Skin of body (tissue), 2 donors: ENCODE results near the gene ELAVL2. TPM values are rescaled to one million over a fixed set of nuclear protein-coding genes. Genes with fewer than 3 reads are reported as not detected.
A peak's percentile ranks its signal among the peaks of the same experiment; 100 is the strongest.

Source experiments
- DNase-seq: peaks from one replicate; lab custom pipeline; 2025; lab: John Stamatoyannopoulos, UW
- total RNA-seq: library from RNA; depleted of rRNA; stranded (reverse); fragments of >200 nt; gene quantifications from one replicate; pipeline ENCODE4 v1.2.3, GENCODE V29; 2014

The ELAVL2 gene
- 3.2 TPM for total RNA-seq

- peak; percentile 80 for DNase-seq
These were observed at the start of gene ELAVL2 for GRCh38 chr9:23826120-23826629. ELAVL2 (minus strand) TSS chr9:23826240; CDS start chr9:23762234, 64,006 bp downstream.

GRCh38 chr9:23858234-23858633 lies 32.2 kb upstream of the ELAVL2 start:
- no peak for DNase-seq

DNA sequence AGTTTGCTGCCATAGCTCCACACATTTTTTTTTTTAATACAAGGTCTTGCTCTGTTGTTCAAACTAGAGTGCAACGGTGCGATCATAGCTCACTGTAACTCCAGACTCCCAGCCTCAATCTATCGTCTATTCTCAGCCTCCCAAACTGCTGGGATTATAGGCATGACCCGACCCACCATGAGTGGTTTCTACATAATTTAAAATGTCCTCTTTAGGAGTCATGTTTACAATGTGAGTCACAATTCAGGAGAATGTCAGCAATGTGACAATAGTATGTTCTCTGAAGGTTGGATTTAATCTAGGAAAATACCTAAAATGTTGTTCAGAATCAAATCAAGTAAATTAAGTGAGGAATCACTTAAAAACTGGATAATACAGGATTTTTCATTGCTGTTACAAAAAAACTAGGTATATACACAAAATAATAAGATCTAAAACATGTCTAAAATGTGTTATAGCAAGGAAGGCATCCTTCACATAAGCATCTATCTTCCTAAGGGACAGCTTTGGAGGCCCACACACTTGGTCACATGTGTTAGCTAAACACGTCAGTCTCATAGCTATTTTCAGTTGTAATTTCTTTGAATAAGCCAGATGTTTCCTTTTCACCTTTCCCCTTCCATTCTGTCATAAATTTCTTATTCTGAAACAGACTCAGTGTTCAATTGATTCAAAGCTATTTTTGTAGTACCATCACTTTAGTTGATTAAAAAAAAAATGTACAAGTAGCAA lies 30.0 kb upstream of the ELAVL2 start:
- DNase-seq = no peak

- peak; percentile 6 for DNase-seq
These were observed 24.9 kb upstream of the ELAVL2 start for GRCh38 chr9:23850690-23851629.

- DNase-seq = no peak
These were observed 24.2 kb upstream of the ELAVL2 start for GRCh38 chr9:23850242-23850689.

DNA sequence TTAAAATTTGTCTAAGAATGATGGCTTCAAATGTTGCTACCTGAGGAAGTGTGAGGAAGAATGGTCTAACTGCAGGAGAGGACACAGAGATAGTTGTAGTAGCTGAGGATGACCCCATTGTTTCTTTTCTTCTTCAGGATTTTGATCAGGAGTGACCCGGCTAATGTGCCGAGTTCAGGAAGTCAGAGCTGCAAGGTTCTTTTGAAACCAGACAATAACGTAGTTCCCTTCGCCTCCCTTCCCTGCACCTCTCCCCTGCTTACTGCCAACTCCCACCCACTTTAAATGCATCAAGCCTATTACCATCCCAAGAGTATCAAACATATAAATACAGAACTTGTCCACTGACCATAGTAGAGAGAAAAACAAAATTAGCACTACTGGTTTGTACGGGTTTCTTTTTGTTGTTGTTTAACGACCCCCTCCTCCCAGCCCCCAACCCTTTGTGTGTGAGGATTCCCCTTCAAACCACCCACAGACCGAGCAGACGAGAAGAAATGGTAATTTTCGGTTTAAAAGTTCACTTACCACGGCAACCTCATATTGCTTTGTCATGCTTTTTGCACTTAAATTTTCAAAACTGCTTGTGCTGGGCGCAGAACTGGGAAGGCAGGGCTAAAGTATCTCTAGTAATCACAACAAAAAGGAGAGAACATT lies 23.5 kb upstream of the ELAVL2 start:
- no peak for DNase-seq

DNA sequence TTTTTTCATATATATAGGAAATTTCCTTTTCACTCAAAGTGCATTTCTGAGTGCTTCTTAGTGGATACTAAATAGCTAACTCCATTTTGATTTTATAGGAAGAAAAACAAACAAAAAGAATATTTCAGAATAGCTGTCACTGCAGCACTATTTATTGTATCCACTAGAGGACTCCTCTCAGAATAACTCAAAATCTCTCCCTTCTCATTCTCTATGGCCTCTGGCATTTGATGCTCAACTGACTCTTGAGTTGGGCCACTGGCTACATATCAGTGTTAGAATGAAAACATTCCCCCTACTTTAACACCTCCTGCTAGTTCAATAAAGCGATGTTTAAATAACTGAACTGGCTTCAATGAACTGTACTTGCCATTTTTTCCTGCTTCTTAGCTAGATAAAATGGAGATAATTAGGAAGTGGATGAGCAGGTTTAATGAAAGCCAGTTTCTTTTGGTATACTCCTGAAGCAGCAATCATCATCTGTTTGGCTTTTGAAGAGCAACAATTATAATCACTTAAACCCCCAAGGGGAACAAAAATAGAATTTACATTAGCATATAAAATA lies 16.6 kb upstream of the ELAVL2 start:
- DNase-seq = no peak

- DNase-seq = no peak
These were observed 15.3 kb upstream of the ELAVL2 start for GRCh38 chr9:23841304-23841703.

DNA sequence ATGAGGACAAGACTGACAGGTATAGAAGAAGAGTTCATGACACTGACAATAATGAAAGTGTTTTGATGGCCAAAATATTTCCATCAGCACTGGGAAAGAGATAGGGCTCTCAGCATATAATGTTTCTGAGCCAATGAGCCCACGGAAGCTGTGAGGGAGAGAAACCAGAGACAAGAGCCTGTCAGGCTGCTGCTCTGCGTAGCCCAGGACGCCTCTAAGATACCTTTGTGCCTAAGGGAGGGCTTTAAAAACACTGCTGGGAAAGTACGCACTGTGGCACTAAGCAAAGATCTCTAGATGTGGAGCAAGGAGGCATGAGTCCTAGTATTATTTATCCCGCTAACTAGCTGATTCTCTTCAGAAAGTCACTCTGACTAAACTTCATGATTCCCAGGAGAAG lies 11.0 kb upstream of the ELAVL2 start:
- no peak for DNase-seq

DNA sequence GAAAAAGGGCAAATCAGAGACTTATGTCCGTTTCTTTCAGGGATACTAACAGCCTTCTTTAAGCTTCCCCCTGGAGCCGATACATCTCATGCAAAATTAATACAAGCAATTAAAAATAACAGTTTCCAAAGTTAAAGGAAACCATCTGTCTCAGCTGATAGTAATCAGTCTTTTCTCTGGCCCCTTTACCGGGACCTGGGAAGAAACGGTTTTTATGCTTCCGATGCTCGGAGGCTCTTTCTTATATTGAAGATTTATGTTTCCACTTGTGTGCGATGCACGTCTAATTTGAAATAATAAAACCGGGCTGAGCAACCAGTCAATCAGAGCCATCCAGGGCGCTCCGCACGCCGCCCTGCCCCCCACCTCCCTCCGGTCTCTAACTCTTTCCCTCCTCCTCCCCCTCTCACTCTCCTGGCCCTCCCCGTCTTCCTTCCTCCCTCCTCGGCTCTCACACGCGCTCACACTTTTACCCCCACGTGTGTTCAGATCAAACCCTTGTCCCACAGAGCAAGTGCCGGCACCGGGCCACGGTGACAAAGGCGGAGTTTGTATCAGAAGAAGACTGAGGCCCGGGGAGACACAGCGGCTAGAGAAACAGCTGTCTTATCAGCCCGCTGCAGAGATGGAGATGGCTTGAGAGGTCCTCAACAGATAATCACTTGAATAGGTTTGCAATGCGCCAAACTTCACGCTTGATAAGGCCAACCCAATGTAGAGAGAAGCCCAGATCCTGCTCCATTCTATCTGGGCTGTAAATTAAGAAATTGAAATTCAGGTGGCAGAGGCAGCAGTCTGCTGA lies 5.1 kb upstream of the ELAVL2 start:
- no peak for DNase-seq

DNA sequence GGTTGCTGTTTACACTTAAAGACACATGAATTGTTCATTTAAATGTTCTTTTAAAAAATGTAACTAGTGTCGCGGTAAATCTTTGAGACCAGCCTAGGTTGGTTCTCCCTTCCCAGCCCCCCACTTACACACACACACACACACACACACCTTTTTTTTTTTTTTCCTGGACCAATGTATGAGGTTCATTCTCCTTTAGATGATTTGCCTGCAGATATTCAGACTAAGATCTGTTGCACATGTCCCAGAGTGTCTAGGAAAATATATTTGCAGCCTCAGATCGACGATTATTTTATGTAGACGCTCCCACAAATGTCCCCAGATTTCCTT lies 4.4 kb upstream of the ELAVL2 start:
- DNase-seq = no peak

DNA sequence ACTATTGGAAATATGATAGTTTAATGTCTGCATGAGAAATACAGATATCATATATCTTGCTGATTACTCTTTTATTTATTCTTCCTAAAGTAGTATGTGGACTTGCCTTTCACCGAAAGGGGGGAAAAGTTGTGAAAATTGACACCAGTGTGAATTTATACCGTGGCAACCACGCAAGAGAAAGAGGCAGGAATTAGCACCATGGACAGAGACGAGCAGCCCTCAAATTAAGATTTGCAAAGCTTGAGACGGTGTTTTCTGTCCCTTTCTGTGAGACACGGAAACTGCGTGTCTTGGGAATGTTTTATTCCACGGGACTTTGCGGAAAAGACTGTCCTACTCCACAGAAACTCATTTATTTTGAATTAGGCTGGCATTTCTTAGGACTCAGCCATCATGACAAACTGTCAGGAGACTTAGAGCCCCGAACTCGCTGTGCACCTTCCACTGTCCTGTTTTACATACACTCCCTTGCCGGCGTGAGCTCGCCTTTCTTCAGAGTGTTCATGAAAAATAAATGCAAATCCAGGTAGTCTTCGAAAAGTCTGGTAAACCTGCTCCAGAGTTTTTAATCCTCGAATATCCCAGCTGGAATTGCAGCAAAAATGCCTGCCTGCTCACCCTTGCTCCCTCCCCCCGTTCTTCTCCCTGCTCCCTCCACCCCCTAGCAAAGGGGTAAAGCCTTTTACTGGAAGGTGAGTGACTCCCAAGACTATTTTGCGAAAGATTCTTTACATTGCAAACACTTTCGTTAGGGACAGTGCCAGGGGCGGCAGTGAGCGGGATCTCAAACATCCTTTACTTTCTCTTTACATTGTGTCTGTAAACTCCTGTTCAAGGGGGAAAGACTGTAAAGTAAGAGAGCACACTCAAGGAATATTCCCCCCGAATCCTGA lies 3.8 kb upstream of the ELAVL2 start:
- DNase-seq = peak; percentile 13

GRCh38 chr9:23825700-23826099 lies 340 bp downstream of the ELAVL2 start:
- DNase-seq = peak; percentile 23

DNA sequence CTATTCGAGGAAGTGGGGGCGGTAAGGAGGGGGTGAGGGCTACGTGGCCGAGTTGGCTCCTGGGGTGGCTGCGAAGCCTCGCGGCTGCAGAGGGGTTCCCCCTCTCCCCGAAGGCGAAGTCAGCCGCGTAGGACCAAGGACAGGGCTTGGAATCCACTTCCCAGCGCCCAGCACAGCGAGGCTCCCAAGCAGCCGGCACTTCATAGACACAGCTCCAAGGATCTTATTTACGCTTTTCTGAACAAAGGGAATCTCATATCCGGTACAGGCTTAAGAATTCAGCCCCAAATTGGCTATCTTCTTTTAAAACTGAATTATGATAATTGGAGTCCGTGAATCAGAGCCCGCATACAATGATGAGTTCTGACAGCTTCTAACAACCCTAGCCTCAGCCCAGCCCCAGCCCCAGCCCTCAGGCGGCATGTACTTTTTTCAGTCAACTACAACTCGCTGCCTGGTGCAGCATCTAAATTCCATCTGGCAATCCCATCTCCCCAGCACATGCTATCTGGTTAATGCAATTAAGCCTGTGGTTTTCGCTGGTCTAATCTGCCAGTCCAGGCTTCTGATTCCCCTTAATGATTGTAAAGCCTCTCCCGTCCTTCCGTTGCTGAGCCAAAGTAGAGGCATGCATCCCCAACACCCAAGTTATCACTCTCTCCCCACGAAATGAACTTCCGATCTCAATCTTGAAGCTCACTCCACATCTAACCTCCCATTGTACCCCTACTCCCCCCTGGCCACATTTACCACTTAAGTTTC lies 1.0 kb downstream of the ELAVL2 start:
- DNase-seq = peak; percentile 27

DNA sequence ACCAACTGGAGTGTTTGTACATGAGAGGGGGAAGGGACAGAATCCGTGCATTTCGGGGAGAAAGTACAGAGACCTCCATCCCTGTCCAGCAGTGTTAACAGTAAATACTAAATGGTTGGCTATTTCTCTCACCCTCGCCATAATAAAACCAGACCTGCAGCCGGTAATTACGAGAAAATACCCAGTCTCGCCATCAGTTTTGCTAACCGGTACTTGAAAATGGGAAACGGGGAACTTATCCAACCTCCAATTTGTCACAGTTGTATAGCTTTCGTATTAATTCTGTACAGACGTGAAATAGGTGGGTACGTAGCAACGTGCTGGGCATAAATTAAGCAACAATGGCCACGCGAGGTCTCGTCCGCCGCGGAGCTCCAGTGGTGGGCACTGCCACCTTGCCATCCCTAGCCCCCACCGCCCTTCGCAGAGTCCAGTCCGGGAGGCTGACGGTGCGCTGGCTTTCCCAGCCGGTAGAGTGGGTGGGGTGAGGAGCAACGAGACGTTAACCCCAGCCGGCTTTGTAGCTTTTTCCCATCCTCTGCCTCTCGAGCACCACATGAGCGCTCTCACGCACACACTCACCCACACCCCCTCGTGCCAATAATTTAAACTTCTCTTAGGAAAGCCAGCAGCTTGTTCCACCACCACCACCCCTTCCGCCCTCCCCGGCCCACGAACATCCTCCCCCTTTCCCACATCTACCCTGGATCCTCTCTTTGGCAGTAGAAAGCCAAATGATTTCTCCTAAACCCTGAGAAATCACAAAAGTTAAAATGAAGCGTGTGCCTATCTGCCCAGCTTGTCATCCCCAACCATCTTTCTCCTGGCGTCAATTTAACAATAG lies 1.8 kb downstream of the ELAVL2 start:
- no peak for DNase-seq

DNA sequence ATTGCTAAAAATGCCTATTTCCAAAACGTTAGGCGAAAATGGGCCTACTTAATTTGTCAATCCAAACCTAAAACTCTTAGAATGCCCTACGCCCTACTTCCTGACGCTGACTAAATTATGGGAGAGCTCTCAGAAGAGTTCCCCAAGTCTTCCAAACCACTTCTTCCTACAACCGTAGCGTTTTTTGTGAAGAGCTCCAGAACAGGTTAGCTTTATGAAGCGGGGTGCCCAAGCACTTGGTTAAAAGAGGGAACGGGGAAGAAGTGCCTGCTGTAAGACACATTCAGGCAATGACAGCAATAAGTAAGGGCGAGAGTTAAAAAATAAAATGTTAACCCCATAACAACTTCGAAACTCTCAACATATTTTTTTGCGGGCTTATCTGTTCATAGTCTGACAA lies 2.8 kb downstream of the ELAVL2 start:
- DNase-seq = no peak

- no peak for DNase-seq
These were observed 3.5 kb downstream of the ELAVL2 start for GRCh38 chr9:23822261-23823169.
